Astrocyte (in vitro differentiated cells and primary cell): ENCODE measurements around the gene TUBE1.

Source experiments
- CTCF ChIP-seq: IDR thresholded peaks from 2 replicates; pipeline ENCODE4 v1.5.1; 2011; ENCODE audit warnings: low read depth, mild to moderate bottlenecking, inconsistent platforms, low read length, moderate library complexity; ENCODE audit not compliant: insufficient read depth
- EZH2 ChIP-seq: IDR thresholded peaks from 2 replicates; pipeline ENCODE4 v1.6.1; 2012; ENCODE audit warnings: mild to moderate bottlenecking, low read length, inconsistent platforms; ENCODE audit not compliant: insufficient read depth

GRCh38 chr6:112122756-112123155, 35.5 kb upstream of the TUBE1 start:
- TF ChIP-seq CTCF (no peak), EZH2 (no peak)
